HG03196 (cell line): Measurements from ENCODE around the gene ZNF180.
"Not testable (repeated sequence)": the region's sequence is repeated elsewhere in the genome, so short reads cannot be mapped to it uniquely, and the experiment has no call there.

Experiments used
- ATAC-seq: cut with Tn5 transposase; IDR thresholded peaks from one replicate; pipeline ENCODE4 v1.9.1; 2021; ENCODE audit not compliant: unreplicated experiment

ZNF180 gene

GRCh38 chr19:44499559-44499958 lies 763 bp downstream of the ZNF180 start:
- ATAC-seq: no peak

DNA sequence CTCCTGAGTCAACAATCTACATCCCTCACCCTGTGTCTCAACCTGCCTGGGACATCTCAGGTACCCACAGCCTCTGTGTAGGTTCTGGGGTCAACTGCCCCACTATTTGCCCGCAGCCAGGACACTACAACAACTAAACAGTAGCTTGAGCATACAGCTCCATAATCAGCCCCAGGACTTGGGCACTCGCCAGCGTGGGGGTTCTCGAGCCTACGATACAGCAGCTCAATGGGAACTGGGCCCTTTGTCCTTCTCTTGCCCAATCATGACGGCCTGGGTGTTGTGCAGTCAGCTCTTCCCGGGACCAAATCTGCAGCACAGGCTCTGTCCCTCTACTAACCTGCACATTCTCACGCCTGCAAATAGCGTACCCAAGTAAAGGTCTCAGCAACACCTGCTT lies 1.3 kb downstream of the ZNF180 start:
- ATAC-seq: no peak

GRCh38 chr19:44496711-44497110 lies 3.6 kb downstream of the ZNF180 start:
- ATAC-seq: no peak

- ATAC-seq: no peak
Measured at GRCh38 chr19:44476559-44477408, 23.5 kb downstream of the ZNF180 start.

GRCh38 chr19:44468730-44469129 lies 31.6 kb downstream of the ZNF180 start:
- ATAC-seq: not testable (repeated sequence)

GRCh38 chr19:44462600-44463286 lies 37.6 kb downstream of the ZNF180 start:
- not testable (repeated sequence) for ATAC-seq

- not testable (repeated sequence) for ATAC-seq
Measured at GRCh38 chr19:44456016-44456415, 44.3 kb downstream of the ZNF180 start.

DNA sequence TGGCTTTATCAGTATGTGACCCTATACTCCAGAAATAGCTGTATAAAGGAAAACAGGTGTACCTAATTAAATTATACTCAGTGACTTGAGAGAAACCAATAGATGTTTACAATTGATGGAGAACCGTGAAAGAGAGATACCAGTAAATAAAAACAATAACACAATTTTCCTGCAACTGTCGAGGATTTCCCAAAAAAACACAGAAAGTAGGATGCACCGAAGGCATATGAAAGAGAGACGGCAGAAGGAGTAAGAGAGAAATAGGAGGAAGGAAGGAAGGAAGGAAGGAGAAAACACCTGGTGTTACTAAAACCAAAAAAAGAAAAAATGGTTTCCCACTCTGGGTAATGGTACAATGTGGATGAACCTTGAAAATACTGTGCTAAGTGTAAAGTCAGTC lies 45.2 kb downstream of the ZNF180 start:
- no peak for ATAC-seq

- ATAC-seq: no peak
Measured at GRCh38 chr19:44452367-44452766, 48.0 kb downstream of the ZNF180 start.

DNA sequence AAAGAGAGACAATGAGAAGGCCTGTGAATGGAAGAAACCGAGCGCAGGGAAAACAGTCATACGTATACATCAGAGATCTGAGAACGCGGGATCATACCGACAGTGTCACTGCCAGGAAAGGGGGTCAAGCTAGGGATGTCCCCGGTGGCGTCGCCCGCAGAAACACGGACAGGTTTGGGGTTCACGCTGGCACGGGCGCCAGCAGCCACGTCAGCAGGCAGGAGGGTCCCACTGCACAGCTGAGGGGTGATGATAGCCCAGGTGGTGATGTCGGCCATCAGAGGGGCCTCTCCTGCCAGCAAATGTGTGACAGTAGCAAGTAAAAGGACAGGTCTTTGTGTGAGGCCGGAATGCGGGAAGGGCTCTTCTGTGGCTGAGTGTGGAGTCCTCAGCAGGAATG lies 48.6 kb downstream of the ZNF180 start:
- no peak for ATAC-seq

GRCh38 chr19:44447916-44448674 lies 52.2 kb downstream of the ZNF180 start, which contains the start of gene ZNF229:
Gene ZNF229 (minus strand): TSS chr19:44448472. CDS start chr19:44442847, 5,625 bp downstream.
- no peak for ATAC-seq

- ATAC-seq: no peak
Measured at GRCh38 chr19:44438441-44438840, 61.9 kb downstream of the ZNF180 start.

DNA sequence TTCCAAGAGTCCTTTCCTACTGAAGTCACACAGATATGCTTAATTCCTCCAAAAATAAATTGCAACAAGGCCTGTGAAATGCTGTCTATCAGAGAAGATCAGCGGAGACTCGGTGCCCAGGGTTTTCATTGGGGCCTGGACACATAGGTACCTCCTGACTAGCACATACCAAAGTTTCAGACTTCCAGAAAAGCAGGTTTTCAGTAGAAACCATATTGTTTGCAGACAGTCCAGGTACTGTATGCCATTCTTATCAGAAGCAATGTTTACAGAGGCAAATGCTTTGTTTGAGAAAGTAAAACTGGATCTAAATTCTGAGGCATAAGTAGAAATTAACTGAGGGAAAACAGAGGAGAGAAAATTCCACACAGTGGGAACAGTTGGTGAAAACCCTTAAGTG lies 64.9 kb downstream of the ZNF180 start:
- no peak for ATAC-seq

GRCh38 chr19:44430956-44431355 lies 69.4 kb downstream of the ZNF180 start:
- no peak for ATAC-seq
